Choroid plexus epithelial cell (primary cell): Measurements from ENCODE around the gene UNC93A.

Source experiments
- DNase-seq: peaks from one replicate; pipeline ENCODE4 v3.0.0-alpha.2; 2010; ENCODE audit warnings: low read depth
- H3K4me3 ChIP-seq: 2 replicates; pipeline ENCODE4 v1.5.1; 2011; ENCODE audit warnings: low read depth, mild to moderate bottlenecking, control low read depth, low read length, moderate library complexity
- CTCF ChIP-seq: conservative IDR thresholded peaks from 2 replicates; pipeline ENCODE4 v1.5.1; 2011; ENCODE audit warnings: low read depth, mild to moderate bottlenecking, control low read depth, inconsistent platforms, low read length, moderate library complexity

UNC93A gene

GRCh38 chr6:167327391-167327790 lies 36.3 kb downstream of the UNC93A start:
- no peak overlapping the region for H3K4me3 ChIP-seq
- DNase-seq = no peak
- no peak for TF ChIP-seq CTCF

DNA sequence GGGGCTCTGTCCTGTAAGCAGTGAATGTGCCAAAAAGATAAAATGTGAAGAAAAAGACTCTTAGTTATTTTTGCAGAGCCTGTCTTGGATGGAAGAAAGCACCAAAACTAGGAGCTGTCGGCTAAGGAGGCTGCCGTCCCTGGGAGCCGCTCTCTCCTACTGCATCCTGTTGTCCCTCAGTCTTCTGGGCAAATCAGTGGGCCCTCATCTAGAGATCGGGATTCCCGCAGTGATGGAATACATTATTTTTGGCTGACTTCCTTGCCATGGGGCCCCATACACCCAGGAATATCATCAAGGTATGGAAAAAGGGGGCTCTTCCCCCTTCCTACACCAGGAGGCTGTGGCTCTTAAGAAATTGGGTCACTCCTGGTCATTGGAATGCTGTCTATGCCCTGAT lies 37.0 kb downstream of the UNC93A start:
- no peak for DNase-seq
- H3K4me3 ChIP-seq = no peak overlapping the region
- no peak for TF ChIP-seq CTCF

- no peak overlapping the region for H3K4me3 ChIP-seq
- DNase-seq = no peak
- no peak for TF ChIP-seq CTCF
These were observed 37.9 kb downstream of the UNC93A start for GRCh38 chr6:167329014-167329413.

DNA sequence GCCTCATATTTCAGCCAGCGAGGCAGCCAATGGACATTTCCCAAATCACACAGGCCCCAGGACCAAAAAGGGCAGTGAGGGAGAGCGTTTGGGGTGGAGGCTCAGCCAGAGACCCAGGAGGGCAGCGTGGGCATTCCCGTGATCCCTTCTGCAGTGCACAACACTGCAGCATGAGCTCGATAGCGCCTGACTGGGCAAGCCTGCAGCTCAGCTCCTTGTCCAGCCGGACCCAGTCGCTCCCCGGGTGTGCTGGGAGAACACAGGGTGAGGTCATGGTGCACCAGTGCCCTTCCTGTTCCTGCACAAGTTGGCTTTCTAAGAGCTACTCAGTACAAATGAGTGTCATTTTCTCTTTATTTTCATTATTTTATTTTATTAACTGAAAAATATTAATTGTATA lies 39.6 kb downstream of the UNC93A start:
- H3K4me3 ChIP-seq = no peak overlapping the region
- no peak for DNase-seq
- TF ChIP-seq CTCF = no peak

DNA sequence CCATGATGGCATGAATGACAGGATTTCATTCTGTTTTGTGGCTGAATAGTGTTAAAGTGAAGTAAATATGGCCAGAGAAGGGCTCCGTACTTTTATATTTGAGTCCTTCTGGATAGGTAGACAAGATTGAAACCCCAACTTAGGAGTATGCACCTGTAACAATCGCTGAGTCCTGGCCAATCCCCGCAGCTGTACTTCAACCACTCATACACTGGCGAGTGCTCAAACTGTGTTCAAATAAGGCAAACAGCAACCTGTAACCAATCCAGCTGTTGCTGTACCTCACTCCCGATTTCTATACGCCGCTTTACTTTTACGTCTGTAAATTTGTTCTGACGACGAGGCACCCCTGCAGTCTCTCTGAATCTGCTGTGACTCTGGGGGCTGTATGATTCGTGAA lies 40.5 kb downstream of the UNC93A start:
- TF ChIP-seq CTCF = no peak
- no peak overlapping the region for H3K4me3 ChIP-seq
- no peak for DNase-seq

DNA sequence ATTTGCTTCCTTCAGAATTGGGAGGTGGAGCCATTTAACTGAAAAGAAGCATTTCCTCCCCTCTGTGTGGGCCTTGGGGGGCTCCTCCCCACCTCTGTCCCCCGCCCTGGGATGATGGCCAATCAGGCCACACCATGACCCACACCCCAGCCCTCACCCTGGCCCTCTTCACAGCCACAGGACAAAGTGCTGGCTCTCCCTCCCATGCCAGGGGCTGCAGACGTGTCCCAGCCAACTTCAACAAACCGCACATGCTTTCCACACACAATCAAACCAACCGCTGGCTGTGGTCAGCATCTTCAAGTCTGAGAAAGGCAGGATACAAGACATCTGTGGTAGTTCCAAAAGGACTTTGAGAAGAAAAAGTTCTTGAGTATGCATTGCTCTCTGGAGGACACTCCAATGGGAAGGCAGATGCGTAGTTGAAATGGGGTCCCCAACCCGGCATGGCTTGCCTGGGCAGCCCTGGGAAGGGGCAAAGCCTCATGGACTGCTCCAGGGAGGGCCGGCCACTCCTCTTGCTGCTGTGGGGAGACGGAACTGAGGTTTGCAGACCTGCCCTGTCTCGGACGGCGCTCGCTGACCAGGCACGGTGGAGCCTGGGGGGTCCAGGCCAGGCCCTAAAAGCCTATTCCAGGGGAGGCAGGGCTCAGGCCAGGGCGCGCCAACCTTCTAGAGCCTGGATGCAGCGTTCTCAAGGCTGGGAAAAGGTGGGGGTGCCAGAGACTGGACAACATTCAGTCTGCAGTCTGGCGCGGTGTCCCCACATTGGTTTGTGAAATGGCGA lies 45.9 kb downstream of the UNC93A start:
- TF ChIP-seq CTCF = no peak
- H3K4me3 ChIP-seq = no peak overlapping the region
- no peak for DNase-seq
